ENCODE measurements around the gene UNC5C.

UNC5C gene

GRCh38 chr4:95249426-95250021 lies 299.2 kb downstream of the UNC5C start:
- DNase-seq = no peak
- intact Hi-C loops (cut with DNase I) = no loop called here

GRCh38 chr4:95248720-95249425 lies 299.9 kb downstream of the UNC5C start:
- no peak for DNase-seq
- intact Hi-C loops (cut with DNase I) = no loop called here

DNA sequence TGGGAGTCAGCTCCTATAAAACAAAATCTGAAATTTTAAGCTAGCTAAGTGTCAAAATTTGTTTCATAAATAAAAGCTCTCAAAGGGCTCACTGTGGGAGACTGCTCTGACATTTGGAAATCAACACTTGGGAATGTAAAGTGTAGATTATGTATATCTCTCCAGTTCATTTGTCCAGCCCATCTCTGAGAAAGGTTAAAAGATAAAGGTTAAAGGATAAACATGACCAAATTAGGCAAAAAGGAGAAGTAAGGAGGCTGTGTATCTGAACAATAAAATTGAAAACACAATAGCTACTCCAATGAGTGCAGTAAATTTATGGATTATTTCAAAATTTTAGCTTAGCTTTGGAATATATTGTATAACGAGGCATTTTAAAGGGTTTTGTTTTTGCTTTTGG lies 304.9 kb downstream of the UNC5C start:
- intact Hi-C loops (cut with DNase I) = no loop called here
- DNase-seq = no peak

GRCh38 chr4:95238554-95238953 lies 310.2 kb downstream of the UNC5C start:
- no peak for DNase-seq
- intact Hi-C loops (cut with DNase I) = no loop called here

DNA sequence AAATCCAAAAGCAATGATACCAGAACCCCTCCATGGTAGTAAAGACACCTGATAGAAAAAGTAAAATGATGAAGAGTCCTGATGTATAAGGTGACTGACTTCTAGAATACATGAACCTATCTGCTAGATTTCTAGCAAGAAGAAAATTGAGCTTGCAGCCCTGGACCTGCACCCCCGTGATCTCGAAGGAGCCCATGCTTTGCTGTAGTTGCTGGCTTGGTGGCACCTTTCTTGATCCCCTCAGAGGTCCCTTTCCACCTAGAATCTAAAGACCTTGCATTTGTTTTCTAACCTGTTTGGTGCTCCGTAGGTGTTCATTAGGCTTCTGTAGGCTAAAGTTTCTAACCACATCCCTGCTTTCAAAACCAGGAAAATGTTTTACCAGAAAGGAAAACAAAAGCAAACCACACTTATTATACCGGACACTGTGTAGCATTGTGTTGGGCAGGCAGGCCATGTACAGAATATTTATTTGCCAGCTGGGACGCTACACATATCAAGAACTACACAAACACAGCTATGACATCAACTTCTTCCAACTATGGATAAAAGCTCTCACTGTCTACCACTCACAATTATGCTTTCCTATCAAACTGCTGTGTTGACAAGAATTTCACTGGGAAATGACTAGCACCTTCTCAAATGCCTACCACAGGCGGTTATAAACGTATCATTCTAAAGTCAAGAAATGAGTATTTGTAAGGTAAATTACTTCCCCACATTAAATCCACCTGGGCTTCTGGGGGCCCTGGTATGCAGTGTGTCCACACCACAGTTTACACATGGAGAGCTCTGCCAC lies 316.2 kb downstream of the UNC5C start:
- peak in 2 of 10 donors; percentile 28 to 81 for DNase-seq
- intact Hi-C loops (cut with DNase I) = no loop called here

GRCh38 chr4:95231681-95232080 lies 317.1 kb downstream of the UNC5C start:
- no peak for DNase-seq
- intact Hi-C loops (cut with DNase I) = no loop called here

DNA sequence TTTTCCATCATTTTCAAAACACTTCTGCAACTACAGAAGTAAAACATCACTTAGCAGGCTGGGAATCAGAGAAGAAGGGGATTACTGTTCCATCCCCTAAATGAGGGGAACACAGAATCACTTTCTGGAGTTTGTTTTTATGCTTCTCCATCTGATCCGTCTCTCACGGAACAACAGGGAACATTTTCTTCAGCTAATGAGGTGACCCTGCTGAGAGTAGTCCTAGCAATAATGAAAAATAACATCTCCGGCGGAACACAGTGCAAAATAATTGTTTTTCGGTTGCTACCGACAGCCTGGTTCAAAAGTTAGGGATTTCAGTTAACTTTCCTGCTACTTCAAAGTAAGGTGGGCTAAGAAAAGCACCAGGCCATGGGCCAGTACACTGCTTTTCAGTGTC lies 322.9 kb downstream of the UNC5C start:
- no peak for DNase-seq
- intact Hi-C loops (cut with DNase I) = no loop called here

DNA sequence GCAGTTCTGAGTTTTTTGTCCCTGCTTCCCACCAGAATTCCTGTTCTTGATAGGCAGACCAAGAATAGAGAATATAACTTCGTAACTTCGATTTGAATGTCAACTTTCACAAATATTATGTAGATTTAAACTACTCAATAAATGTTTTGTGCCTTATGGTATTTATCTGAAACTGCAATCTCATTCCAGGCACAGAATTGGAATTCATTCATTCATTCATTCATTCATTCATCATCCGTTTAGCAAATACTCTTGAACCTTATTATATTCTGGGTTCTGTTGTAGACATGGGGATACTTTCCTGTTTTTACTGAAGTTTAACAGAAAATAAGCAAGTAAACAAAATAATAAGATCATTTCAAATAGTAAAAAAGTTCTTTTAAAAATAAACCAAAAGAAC lies 324.4 kb downstream of the UNC5C start:
- DNase-seq = no peak
- intact Hi-C loops (cut with DNase I) = no loop called here

DNA sequence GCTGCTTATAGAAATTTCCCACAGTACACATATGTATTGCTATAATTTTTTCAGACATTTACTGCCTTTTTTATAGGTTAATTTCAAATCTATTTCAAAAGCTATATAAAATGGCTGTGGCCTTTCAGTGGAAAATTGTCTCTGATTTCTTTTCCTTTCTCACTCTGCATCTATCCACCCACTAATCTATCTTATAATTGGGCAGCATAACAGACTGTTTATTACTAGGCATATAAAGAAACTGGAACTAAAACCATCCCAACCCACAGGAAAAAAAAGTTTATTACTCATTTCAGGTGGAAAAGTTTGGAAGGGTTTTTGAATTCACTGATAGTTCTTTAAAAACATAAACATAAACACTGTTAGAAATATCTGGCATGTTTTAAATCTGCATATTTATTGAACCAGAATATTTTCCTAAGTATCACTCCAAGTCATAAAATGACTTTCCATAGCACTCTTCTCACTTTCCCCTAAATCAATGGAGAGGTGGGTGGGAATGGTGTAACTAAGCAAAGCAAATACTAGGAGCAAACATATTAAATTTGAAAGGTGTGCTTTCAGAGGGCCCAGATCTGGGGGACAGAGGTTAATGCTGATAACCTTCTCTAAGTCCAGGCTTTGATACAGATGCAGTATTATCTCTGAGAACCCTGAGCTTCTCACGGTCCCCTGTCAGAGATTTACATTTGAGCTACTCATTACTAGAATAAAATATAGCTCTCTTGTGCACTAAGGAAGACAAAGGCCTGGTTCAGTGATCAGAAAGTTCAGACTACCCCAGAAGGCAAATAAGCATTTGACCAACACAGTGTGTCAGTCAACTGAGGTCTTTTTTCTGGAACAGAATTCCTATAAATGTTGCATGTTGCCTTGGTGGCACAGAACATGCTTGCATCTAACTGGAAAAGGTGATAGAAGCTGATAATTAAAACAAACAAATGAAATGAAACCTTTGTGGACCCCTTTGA lies 328.3 kb downstream of the UNC5C start:
- intact Hi-C loops (cut with DNase I) = no loop called here
- no peak for DNase-seq

- peak in 1 of 10 donors; percentile 62 for DNase-seq
- intact Hi-C loops (cut with DNase I) = no loop called here
These were observed 329.7 kb downstream of the UNC5C start for GRCh38 chr4:95219109-95219508.

DNA sequence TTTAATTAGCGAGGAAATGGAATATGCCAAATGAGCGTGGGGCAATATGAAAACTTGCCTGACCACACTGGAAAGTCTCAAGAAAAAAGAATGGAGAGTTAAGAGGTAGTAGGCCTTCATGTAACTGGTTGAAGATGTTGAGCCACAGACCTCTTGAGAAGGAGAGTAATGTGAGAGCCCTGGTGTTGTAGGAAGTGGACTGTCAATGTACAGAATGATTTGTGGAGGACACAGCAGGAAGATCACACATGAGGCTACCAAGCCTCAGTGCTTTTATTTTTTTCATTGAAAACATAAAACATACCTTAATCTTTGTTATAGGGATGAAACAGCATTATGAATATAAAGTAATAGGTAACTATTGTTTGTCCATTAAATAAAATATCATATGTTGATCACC lies 331.6 kb downstream of the UNC5C start:
- DNase-seq = no peak
- intact Hi-C loops (cut with DNase I) = no loop called here

DNA sequence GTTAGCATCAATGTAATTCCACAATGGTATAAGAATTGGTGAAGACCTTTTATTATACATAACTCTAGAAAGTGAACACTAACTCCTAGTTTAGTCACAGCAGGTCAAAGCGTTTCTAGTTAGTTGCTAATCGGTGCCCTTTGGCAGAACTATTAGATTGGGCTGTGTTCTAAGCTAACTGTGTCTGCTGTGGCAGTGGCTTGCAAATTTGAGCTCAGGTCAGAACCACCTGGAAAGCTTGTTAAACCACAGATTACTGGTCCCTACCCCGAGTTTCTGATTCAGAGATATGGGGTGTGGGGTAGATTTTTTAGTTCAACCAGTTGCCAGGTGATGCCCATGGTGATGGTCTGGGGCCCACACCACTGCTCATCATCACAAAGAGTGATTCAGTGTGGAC lies 332.1 kb downstream of the UNC5C start:
- intact Hi-C loops (cut with DNase I) = no loop called here
- DNase-seq = no peak

DNA sequence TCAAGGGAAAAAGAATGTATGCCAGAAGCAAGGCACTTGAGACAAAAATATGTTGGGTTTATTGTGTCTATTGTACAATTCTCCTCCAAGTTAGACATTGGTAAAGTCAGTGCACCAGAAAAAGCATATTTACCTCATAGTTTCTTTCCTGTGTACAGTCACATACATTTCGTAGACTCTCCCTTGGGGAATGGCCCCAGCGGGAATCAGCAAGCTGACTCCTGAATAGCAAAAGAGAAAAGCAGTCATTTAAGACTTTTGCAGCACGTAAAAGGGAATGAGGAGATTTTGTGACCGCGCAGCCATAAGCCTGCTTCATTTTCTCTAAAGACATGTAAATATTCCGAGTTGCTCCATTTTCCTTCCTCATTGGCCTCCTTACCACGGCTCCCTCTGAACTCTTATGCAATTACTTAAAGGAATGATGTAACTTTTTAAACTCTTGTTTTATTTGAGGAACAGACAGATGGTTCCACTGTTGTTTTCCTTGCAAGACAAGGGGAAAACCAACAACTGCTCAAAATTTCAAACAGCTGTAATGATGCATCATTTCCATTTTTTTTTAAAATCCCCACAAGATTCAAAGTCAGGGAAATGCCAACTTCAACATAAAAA lies 332.7 kb downstream of the UNC5C start:
- intact Hi-C loops (cut with DNase I) = no loop called here
- DNase-seq = peak in 1 of 10 donors; percentile 67

DNA sequence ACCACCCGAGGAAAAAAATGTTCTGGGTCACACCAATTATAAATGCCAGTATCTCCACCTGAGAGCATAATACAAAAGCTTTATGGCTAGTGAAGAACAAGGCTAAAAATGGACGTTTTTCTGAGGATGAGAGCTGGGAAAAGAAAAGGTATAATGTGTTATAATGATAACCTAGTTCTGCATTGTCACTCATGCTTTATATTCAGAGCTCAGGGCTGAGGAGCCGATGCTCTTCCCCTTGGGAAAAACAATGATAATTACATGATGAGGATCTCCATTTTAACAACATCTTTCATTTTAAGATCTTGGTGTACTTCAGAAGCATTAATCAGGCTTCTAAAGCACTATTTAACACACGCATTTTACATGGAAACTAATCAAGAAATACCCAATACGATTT lies 333.7 kb downstream of the UNC5C start:
- intact Hi-C loops (cut with DNase I) = no loop called here
- DNase-seq = no peak

- intact Hi-C loops (cut with DNase I) = no loop called here
These were observed 334.4 kb downstream of the UNC5C start for GRCh38 chr4:95214408-95214807.

DNA sequence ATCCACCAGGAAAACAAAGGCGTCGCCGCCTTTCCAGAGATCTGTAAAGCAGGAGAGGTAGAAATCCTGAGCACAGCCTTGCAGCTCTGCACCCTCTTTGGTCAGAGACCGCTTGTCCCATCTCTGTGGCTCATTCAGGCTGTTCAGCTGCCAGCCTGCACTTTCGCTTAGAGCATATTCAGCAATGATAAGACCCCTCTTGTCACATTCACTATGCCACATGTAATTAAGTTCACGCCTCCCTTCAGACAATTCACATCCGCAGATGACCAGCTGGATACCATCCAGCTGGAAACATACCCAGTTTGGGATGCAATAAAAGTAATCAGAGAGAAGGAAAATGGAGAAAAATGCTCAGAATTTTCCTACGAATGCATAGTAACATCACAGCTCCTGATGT lies 335.4 kb downstream of the UNC5C start:
- DNase-seq = peak in 1 of 10 donors; percentile 86
- intact Hi-C loops (cut with DNase I) = no loop called here

More at GRCh38 chr4:95214408-95214807, 334.4 kb downstream of the UNC5C start:
- no peak for DNase-seq

DNA sequence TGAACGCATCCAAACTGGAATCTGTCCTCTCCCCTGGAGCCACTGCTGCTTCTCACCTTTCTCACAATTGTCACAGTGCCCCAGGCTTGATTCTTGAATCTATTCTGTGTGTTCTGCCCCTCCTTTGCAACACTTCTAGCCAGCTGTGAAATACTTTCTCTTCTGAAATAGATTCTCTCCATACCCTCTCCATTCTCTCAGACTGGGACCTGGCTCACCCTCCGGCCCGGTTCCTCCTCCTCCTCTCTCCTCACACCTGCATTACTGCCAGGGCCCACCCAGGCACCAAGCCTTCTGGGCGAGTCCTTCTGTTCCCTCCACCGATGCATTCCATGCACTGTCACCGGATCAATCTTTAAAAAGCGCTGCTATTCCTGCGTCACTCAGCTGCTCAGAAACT lies 336.1 kb downstream of the UNC5C start:
- intact Hi-C loops (cut with DNase I) = no loop called here
- DNase-seq = peak in 2 of 10 donors; percentile 74 to 75

DNA sequence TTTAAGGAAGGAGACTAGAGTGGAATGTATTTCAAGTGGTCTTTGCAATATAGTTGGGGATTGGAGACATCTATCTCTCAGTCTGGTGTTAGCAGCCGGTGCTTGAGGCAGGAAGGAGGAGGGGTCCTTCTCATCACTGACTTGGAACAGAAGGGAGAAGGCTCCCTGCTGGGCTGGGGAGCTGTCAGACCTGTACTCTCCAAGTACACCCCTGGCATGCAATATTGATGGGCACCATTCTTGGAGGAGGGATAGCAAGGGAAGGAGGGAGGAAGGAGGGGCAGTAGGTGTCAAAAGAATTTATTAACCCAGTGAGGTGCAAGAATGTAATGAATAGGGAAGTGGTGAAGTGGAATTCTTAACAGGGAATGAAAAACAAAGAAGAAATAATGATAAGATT lies 338.8 kb downstream of the UNC5C start:
- DNase-seq = no peak
- intact Hi-C loops (cut with DNase I) = loop anchor here (5.0 kb wide), 1 partner anchor 43 kb away; no protein-coding TSS in a partner anchor

DNA sequence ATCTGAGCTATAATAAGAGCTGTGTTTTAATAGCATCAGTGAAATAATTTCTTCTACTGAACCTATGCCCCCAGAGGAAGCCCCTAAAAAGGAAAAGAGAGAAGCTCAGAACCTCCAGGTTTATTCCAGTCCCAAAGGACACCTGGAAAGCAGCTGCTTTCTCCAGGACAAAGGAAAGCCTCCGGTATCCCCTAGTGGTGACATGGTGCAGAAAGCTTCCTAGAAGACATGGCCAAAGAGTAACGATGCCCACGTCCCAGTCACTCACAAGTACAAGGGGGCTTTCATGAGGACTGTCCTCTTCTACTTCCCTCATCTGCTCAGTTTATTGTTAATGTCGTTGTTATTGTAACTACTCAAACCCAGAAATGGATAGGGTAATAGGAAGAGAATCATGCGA lies 343.9 kb downstream of the UNC5C start:
- intact Hi-C loops (cut with DNase I) = loop anchor here (5.0 kb wide), 1 partner anchor 38 kb away; no protein-coding TSS in a partner anchor
- DNase-seq = no peak

All from posterior cingulate gyrus (tissue), 11 donors.